A549 treated with RU486 at 1 μM for 4 hours (cell line): ENCODE results near the gene WNT4. TPM values are rescaled to one million over a fixed set of nuclear protein-coding genes. Genes with fewer than 3 reads are reported as not detected.

Experiments used
- total RNA-seq: library from RNA; stranded (reverse); fragments of 200-300 nt; extraction: Qiagen RNA extraction; gene quantifications from 5 replicates; pipeline ENCODE4 v1.2.3, GENCODE V29; 2022; ENCODE audit warnings: low read depth

Gene WNT4
- 0.18 to 0.67 TPM (median 0.42 TPM) in 5 replicates for total RNA-seq

GRCh38 chr1:22143065-22144033 is at the start of gene WNT4:
Gene WNT4, minus strand, starts transcription at chr1:22143097. Its CDS starts 175 bp downstream, at chr1:22142922.

Other genes starting within 250 kb of the WNT4 start
- gene HSPG2, start 205.8 kb downstream of the WNT4 start, total RNA-seq = 40.7 to 63.0 TPM (median 51.5 TPM) in 5 replicates
- gene CELA3B, start 166.1 kb downstream of the WNT4 start, total RNA-seq = not detected in 5 replicates
- not detected in 5 replicates for gene CELA3A, start 141.4 kb downstream of the WNT4 start, total RNA-seq
- gene CDC42, start 90.4 kb downstream of the WNT4 start, total RNA-seq = 122 to 215 TPM (median 153 TPM) in 5 replicates